CD1c-positive myeloid dendritic cell (primary cell): ENCODE data around the gene PIP5K1B.
A peak's percentile ranks its signal among the peaks of the same experiment; 100 is the strongest.

Experiments
- DNase-seq: peaks from one replicate; pipeline ENCODE4 v3.0.0-alpha.2; 2016; ENCODE audit errors: extremely low spot score

The PIP5K1B gene

DNA sequence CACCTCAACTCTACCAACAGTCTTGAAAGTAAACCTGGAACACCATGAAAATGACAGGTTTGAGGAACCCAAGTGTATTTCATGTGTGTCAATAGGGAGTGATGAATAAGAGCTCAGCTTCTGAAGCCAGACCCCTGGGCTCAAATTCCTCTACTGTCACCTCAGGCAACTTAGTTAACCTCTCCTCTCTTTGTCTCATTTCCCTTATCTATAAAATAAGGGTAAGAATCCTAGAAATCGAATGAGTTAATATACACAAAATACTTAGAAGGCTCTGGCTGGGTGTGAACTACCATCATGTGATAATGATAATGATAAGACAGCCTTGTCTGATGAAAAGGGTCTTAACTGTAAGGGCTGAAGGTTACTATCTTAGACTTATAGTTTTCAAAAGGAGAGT is 66.3 kb downstream of the PIP5K1B start:
- no peak for DNase-seq

DNA sequence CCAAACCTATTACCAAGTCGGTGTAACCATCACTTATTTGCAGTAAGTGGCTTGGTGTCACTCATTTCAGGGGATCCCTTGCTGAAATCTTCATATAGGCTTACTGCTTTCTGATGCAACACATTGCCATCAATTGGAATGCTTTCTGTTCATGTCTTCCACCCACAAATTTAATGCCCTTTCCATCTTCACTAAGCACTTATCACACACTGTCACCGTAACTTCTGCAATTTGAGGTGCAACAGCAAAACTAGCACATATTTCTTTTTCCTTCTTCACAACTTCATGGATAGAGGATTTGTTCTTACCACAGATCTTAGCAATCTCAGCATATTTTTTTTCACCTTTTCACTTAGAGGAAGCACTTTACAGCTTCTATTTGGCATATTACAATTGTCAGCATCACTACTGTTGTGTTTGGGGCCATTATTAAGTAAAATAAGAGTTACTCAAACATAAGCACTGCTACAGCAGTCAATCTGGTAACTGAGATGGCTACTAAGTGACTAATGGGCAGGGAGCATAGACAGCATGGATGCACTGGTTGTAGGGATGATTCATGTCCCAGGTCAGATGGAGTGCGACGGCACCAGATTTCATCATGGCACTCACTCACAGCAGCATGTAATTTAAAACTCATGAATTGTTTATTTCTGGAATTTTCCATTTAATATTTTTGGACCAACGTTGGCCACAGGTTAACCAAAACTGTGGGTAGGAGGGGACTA is 70.1 kb downstream of the PIP5K1B start:
- no peak for DNase-seq

DNA sequence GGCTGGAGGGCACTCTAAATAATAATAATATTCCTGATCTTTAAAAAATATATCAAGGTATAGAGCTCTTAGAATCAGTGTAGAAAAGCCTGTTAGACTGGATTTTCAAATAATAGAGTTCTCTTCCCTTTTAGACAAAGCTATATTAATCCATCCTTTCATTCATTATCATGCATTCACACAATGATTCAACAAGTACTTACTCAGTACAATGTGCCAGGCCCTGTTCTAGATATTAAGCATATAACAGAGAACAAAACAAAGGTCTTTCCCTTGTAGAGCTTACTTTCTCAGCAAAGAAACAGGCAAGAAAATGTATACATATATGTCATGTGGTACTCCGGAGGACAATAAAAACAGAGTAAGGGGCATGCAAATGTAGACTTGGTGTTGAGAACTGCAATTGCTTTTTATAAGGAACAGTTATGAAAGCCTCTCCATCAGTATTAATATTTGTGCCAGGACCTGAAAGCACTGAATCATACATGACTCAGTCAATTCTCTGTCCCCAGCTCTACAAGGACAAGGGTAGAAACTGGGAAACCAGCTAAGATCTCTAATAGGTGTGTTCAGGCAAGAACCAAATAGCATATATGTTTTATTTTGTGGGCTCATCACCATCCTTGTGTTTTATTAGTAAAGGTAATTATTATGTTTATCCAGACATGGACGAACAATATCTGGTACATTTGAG is 72.2 kb downstream of the PIP5K1B start:
- DNase-seq = no peak

GRCh38 chr9:68778635-68779034 is 73.6 kb downstream of the PIP5K1B start:
- no peak for DNase-seq

GRCh38 chr9:68779558-68780379 is 74.7 kb downstream of the PIP5K1B start:
- peak; percentile 98 for DNase-seq

- DNase-seq = peak; percentile 49
Measured at GRCh38 chr9:68780380-68780712, 75.3 kb downstream of the PIP5K1B start.

DNA sequence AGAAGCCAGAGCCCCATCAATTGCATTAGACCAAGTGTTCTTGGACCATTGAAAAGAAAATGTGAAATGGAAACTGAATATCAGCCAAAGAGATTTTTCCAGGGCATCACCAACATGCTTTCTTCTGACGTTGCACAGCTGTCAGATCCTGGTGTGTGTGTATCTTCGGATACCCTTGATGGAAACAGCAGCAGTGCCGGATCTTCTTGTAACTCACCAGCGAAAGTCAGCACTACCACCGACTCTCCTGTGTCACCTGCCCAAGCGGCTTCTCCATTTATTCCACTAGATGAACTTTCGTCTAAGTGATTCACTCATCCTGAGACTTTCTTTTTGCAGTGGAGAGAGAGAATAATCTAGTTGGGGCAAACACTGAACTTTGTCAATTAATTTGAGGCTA is 75.7 kb downstream of the PIP5K1B start:
- DNase-seq = peak; percentile 13

GRCh38 chr9:68781928-68782327 is 76.9 kb downstream of the PIP5K1B start:
- no peak for DNase-seq

- DNase-seq = no peak
Measured at GRCh38 chr9:68782546-68782945, 77.5 kb downstream of the PIP5K1B start.

DNA sequence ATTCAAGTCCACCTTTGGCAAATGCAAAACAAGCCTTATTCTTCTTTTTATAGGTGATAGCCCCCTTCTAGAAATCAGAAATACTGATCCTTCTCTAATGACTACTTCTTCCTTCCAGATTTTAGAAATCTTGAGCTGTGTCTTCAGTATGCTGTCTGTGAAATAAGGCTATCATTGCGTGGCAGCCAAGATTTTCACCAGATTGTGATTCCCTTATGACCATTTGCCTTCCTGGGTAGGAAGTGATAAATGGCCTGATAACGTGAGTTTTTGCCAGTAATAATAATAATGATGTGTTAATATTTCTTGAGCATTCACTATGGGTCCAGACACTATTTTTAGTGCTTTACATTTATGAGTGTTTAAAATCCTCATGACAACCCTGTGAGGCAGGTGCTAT is 80.9 kb downstream of the PIP5K1B start:
- DNase-seq = no peak

DNA sequence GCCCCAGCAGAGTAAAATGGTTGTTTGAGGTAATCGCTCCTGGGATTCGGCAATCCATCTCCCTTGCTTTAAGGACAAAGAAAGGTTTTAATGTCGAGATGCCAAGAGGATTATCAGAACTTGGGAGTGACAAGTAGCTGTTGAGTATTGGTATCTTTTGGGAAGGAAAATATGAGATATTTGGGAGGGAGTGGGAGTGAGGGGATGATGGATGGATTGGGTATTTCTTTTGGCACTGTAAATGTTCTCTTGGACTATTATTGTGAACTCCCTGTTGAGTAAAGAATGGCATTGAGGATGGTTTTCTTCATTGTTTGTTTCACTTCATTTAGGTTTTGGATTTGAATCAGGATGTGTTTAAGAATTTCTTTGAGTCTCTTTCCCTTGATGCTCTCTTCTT is 86.1 kb downstream of the PIP5K1B start:
- no peak for DNase-seq

GRCh38 chr9:68793605-68794343 is 88.7 kb downstream of the PIP5K1B start:
- DNase-seq = no peak

DNA sequence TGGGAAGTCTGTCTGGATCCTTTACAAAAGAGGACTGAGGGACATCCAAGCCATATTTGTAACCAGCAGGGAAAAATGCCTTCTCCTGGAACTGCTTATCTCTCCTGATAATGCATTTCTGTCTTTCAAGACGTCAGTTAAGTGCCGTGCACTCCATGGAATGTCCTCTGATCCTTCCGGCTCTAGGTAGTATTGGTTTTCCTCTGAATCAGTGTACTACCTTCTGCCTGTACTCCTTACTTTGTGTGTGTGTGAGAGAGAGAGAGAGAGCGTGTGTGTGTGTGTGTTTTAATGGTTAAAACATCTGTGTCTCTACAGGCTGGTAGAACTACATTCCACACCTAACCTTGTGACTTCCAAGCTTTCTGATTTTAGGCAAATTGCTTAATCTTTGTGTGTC is 89.9 kb downstream of the PIP5K1B start:
- no peak for DNase-seq

- no peak for DNase-seq
Measured at GRCh38 chr9:68795411-68795810, 90.4 kb downstream of the PIP5K1B start.

GRCh38 chr9:68797116-68797515 is 92.1 kb downstream of the PIP5K1B start:
- no peak for DNase-seq

- DNase-seq = no peak
Measured at GRCh38 chr9:68798423-68798822, 93.4 kb downstream of the PIP5K1B start.

- DNase-seq = no peak
Measured at GRCh38 chr9:68800836-68801235, 95.8 kb downstream of the PIP5K1B start.

DNA sequence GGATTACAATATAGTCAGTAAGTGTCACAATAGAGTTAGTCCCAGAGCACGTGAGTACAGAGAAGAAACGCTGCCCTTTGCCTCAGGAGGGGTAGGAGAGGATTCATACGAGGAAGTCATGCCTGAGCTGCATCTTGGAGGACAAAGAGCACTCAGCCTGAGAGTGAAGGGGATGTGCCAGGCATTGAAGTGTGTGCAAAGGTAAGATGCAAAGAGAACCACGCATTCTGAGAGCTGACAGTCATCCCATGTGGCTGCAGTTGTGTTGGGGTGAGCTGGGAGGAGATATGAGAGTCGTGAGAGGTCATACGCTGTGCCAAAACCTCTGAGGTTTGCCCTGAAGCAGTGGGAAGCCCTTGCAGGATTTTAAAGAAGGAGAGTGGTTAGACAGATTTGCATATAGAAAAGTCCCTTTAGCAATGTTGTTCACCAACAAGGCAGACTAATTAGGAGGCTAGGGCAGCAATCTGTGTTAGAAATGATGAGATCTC is 97.5 kb downstream of the PIP5K1B start:
- DNase-seq = no peak

DNA sequence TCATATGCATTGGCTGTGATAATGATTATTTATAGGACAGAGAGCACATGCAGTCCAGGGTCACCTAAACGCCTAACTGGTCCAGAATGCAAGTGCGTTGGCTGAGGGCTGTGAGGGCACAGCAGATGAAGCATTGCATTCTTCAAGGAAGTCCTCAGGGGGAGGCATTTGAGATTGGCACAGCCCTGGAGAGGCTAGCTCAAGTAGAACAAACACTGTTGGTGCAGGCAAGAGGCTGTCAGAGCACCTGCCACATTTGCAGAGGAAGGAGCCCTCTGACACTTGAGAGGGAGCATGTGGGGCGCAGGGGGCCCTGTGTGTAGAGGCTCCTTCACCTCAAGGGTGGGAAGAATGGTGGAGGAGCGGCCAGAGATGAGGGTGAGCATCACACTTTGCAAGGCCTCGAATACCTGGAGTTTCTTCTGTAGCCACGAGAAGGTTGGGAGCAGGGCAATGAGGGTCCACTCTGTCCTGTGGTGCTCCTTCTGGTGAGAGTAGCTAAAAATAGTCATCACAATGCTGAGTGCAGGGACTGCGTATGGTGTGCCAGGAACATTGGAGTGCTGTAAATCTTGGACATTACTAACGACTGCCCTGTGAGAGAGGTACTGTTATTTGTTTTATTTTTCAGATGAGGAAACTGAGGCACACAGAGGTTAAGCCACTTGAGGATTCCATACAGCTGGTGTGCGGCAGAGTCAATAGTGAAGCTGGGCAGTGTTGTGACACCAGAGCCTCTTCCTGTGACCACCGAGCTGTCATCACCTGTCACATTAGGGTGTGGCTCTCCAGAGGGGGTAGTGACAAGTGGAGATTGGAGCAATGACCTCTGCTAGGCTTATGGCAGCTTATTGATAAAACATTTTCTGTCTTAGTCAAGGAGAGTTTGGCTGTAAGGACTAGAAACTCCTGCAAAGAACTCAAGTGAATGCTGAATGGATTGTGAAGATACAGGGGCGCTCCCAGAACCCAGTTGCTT is 100.2 kb downstream of the PIP5K1B start:
- DNase-seq = no peak

DNA sequence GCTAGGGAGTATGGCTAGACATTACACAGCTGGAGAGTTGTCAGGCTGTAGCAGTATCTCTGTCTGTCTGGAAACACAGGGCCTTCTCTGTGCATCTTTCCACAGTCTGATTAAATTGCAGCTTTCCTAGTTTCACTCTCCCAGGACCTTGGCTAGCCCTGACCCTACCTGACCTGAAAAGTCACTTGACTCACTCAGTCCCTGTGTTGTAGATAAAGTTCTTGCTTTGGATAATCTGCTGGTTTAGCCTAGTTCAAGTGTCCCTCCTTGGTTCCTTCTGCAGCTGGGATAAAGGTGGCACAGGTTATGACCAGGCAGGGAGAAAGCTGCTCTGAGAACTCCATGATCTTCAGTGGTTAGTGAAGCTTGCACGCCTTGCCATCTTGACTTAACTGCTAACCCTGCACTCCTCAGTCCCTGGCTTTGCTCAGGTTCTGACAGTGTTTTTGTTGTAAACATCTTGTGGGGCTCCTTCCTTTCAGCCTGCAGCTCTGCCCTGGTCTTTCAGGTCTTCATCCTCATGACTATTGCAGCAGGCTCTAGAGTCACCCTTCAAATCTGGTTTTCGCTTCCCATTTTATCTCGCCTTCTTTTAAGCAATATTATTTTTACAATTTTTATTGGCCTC is 101.0 kb downstream of the PIP5K1B start:
- no peak for DNase-seq
